Type B pancreatic cell (in vitro differentiated cells): ENCODE data around the gene HS6ST1. TPM values are rescaled to one million over a fixed set of nuclear protein-coding genes. Genes with fewer than 3 reads are reported as not detected.
A peak's percentile ranks its signal among the peaks of the same experiment; 100 is the strongest.
"Not testable (repeated sequence)": the region's sequence is repeated elsewhere in the genome, so short reads cannot be mapped to it uniquely, and the experiment has no call there.

ENCODE experiments used
- DNase-seq: peaks from one replicate; pipeline ENCODE4 v3.0.0; 2021; ENCODE audit warnings: mixed read lengths; ENCODE audit not compliant: unreplicated experiment; ENCODE audit errors: extremely low spot score
- H3K27ac Mint-ChIP-seq: 2 replicates; pipeline ENCODE4 v1.8.0; 2021; ENCODE audit warnings: mild to moderate bottlenecking, mixed read lengths
- H3K27me3 Mint-ChIP-seq: 2 replicates; pipeline ENCODE4 v1.8.0; 2021; ENCODE audit warnings: mixed read lengths
- H3K36me3 Mint-ChIP-seq: 2 replicates; pipeline ENCODE4 v1.8.0; 2021; ENCODE audit warnings: mixed read lengths
- H3K4me1 Mint-ChIP-seq: one replicate; pipeline ENCODE4 v1.8.0; 2021; ENCODE audit warnings: mixed read lengths; ENCODE audit not compliant: unreplicated experiment
- H3K4me3 Mint-ChIP-seq: 2 replicates; pipeline ENCODE4 v1.8.0; 2021; ENCODE audit warnings: mild to moderate bottlenecking, mixed read lengths
- H3K9me3 Mint-ChIP-seq: 2 replicates; pipeline ENCODE4 v1.8.0; 2021; ENCODE audit warnings: mixed read lengths
- total RNA-seq: library from RNA; stranded (reverse); gene quantifications from 2 replicates; pipeline ENCODE4 v1.2.1, GENCODE V29; 2021; ENCODE audit warnings: low replicate concordance
- TF ChIP-seq, protein P1 (sequence below): fragments of 200-600 bp; sonication (generic); conservative IDR thresholded peaks from 2 replicates; pipeline ENCODE4 v1.5.0; 2021; ENCODE audit warnings: antibody characterized with exemption, mild to moderate bottlenecking

Gene HS6ST1
- total RNA-seq, 1 donor from 2014 or later, result 75.2 TPM

DNA sequence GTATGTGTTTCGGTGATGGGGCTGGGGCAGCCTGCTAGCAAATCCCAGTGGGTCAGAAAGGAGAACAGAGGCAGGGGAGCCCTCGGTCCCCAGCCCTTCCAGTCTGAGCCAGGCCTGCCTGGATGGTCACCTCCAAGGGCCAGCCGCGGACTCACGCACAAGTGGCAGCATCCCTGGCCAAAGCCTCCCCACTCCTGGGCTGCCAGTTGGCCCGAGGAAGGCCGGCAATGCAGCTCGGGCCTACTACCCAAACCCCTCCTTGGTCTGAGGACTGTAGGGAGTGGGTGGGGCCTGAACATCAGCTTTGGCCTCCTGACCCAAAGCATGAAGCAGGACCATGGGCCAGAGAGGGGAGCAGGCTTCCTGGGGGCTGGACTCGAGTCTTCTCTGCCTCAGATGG, 51.5 kb downstream of the HS6ST1 start:
- H3K4me1 Mint-ChIP-seq, H3K9me3 Mint-ChIP-seq, H3K27ac Mint-ChIP-seq, H3K36me3 Mint-ChIP-seq, H3K4me3 Mint-ChIP-seq, DNase-seq, H3K27me3 Mint-ChIP-seq: not testable (repeated sequence)

DNA sequence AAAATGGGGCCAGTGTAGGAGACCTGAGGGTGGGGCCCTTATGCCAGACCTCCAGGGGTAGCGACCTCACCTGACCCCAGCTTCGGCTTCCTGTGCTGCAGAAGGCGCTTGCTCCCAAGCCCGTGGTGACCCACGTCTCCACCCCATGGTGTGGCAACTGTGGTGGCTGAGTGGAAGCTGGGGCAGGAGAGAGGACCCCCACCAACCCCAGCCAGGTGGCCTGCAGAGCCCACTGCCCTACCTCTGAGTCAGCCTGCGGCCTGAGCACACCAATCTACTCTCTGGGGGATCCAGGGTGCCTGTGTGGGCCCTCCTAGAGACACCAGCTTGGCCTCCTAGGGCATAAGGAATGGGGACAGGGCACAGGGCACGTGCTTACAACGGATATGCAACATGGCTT, 52.2 kb downstream of the HS6ST1 start:
- not testable (repeated sequence) for H3K4me1 Mint-ChIP-seq, H3K9me3 Mint-ChIP-seq, H3K36me3 Mint-ChIP-seq, DNase-seq, H3K27me3 Mint-ChIP-seq, H3K27ac Mint-ChIP-seq, H3K4me3 Mint-ChIP-seq

GRCh38 chr2:128265608-128265993, 53.1 kb downstream of the HS6ST1 start:
- not testable (repeated sequence) for DNase-seq, H3K27me3 Mint-ChIP-seq, H3K9me3 Mint-ChIP-seq, H3K27ac Mint-ChIP-seq, H3K4me1 Mint-ChIP-seq, H3K4me3 Mint-ChIP-seq, H3K36me3 Mint-ChIP-seq

DNA sequence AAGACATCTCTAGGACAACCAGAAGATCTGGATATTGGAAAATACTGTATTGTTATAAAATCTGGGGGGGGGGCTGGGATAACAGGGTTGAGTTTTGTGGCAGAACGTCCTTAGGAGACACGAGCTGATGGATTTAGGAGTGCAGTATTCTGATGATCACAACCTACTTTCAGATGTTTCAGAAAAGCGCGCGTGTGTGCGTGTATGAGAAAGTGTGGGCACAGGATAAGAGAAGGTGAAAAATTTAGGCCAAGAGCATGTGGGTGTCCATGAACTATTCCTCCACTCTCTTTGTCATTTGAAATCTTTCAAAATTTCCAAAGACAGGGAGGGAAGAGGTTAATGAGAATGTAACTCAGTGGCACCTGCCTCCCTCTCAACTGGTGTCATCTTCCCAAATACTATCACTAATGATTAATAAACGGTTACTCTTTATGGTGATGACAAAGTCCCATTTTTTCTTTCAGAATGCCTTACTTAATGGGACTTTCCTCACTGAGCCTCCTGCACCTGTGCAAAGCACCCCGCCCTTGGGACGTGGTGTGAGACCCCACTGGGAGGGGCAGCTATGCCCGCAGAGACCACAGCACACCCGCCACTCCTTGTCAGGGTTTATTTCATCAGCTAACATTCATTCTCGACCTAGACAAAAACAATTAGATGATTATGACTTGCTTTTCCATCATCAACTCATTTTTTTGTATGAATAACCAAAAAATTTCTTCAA, 53.6 kb downstream of the HS6ST1 start:
- no peak overlapping the region for H3K27ac Mint-ChIP-seq
- no peaks in the 10 kb centered on the region for H3K9me3 Mint-ChIP-seq
- H3K4me1 Mint-ChIP-seq, result peaks cover 10% of the 10 kb centered on the region
- TF ChIP-seq, protein P1, sequence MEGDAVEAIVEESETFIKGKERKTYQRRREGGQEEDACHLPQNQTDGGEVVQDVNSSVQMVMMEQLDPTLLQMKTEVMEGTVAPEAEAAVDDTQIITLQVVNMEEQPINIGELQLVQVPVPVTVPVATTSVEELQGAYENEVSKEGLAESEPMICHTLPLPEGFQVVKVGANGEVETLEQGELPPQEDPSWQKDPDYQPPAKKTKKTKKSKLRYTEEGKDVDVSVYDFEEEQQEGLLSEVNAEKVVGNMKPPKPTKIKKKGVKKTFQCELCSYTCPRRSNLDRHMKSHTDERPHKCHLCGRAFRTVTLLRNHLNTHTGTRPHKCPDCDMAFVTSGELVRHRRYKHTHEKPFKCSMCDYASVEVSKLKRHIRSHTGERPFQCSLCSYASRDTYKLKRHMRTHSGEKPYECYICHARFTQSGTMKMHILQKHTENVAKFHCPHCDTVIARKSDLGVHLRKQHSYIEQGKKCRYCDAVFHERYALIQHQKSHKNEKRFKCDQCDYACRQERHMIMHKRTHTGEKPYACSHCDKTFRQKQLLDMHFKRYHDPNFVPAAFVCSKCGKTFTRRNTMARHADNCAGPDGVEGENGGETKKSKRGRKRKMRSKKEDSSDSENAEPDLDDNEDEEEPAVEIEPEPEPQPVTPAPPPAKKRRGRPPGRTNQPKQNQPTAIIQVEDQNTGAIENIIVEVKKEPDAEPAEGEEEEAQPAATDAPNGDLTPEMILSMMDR, result no peak
- no peak for DNase-seq
- H3K4me3 Mint-ChIP-seq, result no peak overlapping the region
- no peaks in the 10 kb centered on the region for H3K36me3 Mint-ChIP-seq
- H3K27me3 Mint-ChIP-seq, result no peaks in the 10 kb centered on the region

DNA sequence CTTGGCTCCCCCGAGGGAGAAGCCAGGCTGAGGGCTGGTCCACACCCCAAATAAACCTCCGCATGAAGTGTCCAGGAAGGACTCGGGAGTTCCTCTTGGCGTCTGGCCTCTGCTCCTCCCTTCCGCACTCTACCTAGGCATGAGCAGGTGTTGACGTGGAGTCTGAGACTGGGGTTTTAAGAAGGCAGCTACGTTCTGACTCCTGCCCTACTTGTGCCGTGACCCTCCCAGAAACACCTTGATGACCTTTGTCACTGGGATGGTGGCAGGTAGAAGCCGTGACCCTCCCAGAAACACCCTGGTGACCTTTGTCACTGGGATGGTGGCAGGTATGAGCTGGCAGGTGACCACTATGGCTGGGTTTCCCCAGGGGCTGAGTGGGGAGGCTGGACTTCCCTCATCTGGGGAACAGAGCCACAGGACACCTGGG, 54.8 kb downstream of the HS6ST1 start:
- no peak overlapping the region for H3K4me3 Mint-ChIP-seq
- no peak overlapping the region for H3K27ac Mint-ChIP-seq
- no peaks in the 10 kb centered on the region for H3K27me3 Mint-ChIP-seq
- H3K9me3 Mint-ChIP-seq, result no peaks in the 10 kb centered on the region
- DNase-seq, result no peak
- H3K4me1 Mint-ChIP-seq, result peaks cover 10% of the 10 kb centered on the region
- H3K36me3 Mint-ChIP-seq, result no peaks in the 10 kb centered on the region
- TF ChIP-seq, protein P1, result no peak

DNA sequence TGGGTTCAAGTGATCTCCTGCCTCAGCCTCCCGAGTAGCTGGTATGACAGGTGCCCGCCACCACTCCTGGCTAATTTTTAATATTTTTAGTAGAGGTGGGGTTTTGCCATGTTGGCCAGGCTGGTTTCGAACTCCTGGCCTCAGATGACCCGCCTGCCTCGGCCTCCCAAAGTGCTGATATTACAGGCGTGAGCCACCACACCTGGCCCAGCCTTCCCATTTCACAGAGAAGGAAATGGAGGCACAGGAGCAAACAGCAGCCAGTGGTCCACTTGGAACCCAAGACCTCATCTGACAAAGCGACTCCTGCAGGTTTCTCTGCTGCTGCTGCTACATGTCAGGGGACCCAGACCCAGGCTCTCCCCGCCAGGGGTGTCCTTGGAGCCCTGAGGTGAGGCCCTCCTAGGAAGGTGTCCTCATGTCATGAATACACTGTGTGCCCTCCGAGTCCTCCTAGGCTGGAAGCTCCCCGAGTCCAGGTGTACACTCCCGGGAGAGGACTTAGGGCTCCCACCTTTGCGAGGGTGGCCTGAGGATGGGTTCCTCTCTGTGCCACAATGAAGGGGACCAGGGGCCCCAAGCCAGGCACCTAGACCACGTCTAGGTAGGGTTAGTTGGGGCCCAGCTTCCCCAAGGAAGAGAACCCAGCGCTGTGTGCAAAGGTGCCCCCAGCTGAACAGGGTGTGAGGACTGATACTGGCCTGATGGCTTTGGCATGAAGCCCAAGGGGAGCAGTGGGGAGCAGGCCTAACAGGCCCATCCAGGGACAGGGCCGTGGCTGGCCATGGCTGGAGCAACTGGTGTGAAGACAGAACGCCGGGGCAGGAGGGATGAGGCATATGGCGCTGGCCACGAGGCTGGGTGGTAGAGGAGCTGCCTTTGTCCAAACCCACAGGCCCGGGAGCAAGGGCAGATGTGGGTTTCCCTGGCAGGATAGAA, 56.1 kb downstream of the HS6ST1 start:
- Mint-ChIP-seq H3K27me3 (no peaks in the 10 kb centered on the region), H3K36me3 (no peaks in the 10 kb centered on the region), H3K4me3 (no peak overlapping the region), H3K9me3 (no peaks in the 10 kb centered on the region), H3K27ac (peak overlapping the region; percentile 9), H3K4me1 (peaks cover 10% of the 10 kb centered on the region)
- DNase-seq, result no peak
- TF ChIP-seq, protein P1, result no peak
